ENCODE results near the gene DIP2C.

The DIP2C gene

DNA sequence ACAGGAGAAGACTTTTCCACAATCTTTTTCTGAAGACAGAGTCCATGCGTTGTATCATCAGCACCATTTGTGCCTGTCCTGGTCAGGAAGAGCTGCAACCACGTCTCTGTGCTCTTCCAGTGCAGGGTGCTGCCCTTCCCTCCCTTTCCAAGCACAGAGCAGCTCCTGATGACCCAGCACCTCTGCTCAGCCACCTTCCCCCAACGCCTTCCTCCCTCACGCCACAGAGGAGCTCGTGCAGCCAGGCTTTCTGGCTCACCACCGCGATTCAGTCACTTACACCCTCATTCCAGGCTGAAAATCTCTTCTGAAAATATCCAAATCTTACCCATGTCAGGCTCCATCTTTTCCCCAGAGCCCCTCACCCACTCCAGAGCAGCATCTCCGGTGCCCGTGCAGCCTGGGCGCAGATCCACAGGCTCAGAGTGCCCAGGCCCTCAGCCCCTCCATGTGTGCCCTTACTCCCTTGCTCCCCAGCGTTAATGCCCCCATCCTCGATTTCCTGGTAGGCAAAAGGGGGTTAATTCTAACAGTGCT, 181.5 kb downstream of the DIP2C start:
- no peak for DNase-seq

DNA sequence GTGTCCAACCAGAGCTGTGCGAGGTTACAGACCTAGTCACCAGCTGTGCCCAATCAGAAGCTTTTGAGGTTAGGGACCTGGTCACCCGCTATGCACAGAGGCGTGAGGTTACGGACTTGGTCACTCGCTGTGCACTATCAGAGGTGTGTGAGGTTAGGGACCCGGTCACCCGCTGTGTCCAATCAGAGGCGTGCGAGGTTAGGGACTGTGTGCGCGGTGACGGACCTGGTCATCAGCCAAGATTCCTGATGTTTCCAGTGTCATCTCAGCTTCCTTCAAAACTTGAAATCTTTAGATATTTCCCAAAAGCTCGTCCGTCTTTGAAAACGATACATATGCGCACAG, 182.1 kb downstream of the DIP2C start:
- no peak for DNase-seq

DNA sequence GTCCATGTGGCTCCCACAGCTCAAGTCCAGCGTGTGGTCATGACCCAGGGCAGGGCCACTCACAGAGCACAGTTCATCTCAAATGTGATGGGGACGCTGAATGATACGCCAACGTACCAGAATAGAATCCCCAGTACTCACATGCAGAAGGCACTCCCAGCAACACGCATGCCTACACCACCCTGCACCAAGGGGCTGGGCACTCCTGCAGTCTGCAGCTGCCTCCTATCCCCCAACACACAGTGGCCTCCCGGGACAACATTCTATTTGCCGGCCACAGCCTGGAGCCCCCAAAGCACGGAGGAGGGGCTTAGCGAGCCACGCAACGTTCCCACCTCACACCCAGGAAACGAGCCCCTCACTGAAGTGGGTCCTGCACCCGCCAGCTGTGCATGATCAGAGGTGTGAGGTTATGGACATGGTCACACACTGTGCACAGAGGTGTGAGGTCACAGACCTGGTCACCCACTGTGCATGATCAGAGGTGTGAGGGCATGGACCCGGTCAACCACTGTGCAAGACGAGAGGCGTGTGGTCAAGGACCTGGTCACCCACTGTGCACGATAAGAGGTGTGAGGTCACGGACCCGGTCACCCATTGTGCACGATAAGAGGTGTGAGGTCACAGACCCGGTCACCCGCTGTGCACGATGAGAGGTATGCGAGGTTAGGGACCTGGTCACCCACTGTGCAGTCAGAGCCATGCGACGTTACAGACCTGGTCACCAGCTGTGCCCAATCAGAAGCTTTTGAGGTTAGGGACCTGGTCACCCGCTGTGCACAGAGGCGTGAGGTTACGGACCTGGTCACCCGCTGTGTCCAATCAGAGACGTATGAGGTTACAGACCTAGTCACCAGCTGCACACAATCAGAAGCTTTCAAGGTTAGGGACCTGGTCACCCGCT, 182.8 kb downstream of the DIP2C start:
- DNase-seq, result no peak

DNA sequence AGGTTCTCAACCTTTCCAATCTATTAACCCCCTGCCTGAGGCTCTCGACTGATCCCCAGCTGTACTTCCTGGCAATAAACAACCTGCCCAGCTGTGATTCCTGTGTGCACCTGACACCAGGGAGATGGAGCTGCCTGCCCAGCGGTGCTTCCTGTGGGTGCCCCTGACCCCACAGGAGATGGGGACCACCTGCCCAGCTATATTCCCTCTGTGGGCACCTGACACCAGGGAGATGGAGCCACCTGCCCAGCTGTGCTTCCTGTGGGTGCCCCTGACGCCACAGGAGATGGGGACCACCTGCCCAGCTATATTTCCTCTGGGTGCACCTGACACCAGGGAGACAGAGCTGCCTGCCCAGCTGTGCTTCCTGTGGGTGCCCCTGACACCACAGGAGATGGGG, 184.0 kb downstream of the DIP2C start:
- DNase-seq, result no peak

DNA sequence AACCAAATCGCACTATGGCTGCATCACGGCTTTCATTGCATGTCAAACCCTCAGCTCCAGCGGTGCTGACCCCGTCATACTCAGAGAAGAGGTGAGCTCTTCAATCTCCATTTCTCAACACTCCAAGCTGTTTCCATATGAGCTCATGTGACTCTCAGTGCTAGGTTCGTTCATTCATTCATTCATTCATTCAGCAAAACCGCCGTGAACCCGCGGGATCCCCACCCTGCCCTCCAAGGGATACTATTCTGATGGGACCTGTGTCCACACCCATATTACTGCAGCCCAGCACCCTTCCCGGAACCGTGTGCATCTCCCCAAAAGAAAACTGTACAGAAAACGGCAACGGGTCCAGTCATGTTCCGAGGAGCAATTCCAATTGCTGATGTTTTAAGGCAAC, 184.7 kb downstream of the DIP2C start:
- no peak for DNase-seq

DNA sequence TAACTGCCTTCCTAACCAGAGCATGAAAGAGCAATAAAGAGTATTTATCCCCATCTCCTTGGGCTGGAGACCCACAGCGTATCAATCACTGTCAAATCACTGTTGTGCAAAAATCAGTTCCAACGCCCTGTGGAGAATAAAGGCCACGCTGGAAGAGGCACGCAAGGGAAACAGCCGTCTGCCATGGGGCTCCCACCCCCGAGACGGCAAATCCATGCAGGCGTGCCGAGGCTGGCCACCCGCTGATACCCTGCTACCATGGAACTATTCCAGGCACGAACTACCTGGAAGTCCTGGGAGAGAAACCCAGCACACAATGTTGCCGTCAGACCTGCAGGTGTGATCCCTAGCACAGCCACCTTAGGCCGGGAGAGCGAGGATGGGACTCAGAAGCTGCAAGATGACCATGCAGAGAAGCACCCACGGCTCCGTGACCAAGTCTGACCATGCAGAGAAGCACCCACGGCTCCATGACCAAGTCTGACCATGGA, 185.3 kb downstream of the DIP2C start:
- DNase-seq, result no peak

DNA sequence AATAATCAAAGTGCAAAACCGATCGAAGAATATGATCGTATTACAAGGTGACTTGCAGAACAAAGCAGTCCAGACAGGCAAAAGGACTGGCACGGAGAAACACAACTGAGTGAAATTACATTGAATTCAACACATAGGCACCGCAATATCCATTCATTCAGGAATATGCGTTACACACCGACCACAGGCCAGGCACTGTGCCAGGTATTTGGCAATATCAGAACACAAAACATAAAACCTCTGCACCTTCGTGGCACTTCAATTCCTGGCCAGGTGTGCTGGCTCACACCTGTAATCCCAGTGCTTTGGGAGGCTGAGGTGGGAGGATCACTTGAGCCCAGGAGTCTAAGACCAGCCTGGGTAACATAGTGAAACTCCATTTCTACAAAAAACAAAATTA, 187.9 kb downstream of the DIP2C start:
- DNase-seq, result no peak

DNA sequence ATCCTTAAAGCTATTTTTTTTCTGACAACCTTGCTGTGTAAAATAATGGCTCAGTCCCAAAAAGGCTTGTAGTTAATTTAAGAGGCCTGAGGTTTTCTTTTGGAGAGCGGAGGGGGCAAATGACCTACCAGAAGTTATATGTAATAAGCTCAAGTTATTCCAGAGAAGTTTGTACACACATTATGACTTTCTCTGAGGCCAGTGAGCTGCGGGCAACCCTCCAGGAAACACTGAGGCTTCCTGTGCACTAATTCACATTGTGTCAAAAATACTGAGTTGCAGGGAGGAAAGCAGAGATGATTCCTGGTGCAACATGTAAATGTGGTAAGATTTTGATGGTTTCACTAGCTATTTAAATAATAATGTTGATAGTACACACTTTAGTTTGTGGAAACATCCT, 188.6 kb downstream of the DIP2C start:
- no peak for DNase-seq

DNA sequence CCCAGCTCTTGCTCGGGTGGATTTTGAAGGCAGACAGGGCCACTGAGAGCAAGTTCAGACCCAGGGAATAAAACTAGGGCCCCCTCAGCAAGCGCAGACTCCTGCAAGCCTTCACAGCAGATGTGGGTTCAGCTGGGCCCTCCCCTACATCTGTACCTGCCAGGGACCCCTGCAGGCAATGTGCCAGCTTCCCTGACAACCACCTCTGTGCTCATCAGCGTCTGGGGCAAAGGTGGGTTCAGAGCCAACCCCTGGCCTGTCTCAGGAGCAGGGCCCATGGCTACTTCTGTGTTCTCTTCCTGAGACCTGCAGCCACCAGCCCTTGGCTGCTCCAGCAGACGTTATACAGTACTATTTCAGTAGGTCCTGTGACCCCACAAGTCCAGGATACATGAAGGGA, 189.5 kb downstream of the DIP2C start:
- no peak for DNase-seq

DNA sequence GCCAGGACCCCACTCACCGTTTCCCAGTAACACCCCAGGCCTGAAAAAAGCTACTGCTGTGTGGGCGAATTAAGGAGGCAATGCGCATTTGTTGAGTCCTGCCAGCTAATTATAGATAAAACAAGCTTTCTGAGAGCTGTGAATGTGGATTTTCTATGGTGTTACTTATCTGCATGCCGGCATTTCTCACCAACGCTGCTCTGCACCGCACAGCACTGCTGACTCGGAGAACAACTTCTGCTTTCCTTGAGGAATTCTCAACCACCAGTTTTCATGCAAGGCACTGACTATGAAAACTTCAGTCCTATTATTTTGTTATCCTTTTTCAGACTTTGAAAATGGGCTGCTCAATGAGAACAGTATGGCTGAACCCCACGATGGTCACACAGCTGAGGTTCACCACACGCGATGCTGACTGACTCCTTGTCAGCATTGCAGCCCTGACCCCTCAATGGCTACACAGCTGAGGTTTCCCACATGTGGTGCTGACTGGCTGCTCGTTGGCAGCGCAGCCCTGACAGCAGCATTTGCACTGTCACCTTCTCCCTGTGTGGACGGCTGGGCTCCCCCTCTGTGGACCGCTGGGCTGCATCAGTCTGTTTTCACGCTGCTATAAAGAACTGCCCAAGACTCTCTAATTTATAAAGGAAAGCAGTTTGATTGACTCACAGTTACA, 190.6 kb downstream of the DIP2C start:
- no peak for DNase-seq

DNA sequence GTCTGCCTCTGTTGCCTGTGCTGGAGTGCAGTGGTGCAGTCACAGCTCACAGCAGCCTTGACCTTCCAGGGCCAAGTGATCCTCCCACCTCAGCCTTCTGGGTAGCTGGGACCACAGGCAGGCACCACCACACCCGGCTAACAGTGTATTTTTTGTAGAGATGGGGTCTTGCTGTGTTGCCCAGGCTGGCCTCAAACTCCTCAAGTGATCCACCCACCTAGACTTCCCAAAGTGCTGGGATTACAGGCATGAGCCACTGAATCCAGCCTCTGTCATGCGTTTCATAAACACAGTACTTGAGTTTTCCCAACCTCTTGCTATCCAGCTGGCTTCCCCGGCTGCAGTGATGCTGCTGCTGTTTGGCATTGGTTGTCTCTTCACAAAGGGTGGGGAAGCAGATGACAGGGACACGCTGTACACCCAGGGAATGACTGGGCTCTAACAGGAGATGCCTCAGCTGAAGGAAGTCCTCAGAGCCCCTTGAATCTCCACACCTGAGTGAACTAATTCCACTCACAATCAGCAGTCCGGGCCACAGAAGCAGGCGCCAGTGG, 191.5 kb downstream of the DIP2C start:
- DNase-seq, result no peak

DNA sequence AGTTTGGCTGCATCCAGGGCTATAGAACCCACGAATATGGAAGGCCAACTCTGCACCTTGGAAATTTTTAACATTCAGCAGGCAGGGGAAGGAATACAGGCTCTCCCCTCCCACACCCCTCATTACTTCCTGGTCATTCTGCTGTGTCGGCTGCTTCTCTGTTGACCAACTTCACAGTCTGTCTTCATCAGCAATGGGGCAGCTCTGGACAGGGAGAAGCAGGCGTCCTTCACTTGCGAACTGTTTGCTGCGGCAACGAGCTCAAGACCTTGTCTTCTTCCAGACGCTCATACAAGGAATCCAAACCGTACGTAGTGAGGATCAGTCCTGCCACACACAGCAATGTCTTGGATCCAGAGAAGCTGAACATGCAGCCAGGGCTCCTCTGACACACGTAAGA, 192.2 kb downstream of the DIP2C start:
- DNase-seq, result no peak

DNA sequence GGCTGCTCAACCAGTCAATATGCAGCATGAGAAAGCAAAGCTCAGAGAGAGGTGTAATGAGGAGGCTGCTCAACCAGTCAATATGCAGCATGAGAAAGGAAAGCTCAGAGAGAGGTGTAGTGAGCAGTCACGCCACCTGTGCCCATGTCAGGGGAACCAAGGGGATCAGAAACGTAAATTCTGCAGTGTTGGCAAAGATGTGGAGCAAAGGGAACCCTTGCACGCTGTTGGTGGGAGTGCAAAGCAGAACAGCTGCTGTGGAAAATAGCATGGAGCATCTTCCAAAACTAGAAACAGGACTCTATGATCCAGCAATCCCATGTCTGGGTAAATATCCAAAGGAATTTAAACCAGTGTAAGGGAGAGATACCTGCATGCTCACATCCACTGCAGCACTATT, 194.9 kb downstream of the DIP2C start:
- no peak for DNase-seq

DNA sequence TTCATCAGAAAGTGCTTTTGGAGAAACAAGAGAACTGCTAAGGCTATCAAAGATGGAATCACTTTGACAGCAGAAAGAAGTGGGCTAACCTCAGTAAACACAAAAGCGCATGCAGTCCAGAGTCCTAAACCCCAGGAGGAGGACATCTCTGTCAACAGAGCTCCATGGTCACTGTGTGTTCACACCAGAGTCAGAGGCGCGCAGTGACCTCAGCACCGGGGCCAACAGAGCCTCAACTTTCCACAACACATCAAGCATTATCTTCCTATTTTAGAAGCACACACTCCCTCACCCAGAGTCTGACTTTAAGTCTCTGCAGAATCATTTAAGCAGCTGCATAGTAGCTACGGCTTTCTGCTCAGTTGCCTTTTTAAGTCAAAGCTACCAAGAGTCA, 195.3 kb downstream of the DIP2C start:
- DNase-seq, result no peak

DNA sequence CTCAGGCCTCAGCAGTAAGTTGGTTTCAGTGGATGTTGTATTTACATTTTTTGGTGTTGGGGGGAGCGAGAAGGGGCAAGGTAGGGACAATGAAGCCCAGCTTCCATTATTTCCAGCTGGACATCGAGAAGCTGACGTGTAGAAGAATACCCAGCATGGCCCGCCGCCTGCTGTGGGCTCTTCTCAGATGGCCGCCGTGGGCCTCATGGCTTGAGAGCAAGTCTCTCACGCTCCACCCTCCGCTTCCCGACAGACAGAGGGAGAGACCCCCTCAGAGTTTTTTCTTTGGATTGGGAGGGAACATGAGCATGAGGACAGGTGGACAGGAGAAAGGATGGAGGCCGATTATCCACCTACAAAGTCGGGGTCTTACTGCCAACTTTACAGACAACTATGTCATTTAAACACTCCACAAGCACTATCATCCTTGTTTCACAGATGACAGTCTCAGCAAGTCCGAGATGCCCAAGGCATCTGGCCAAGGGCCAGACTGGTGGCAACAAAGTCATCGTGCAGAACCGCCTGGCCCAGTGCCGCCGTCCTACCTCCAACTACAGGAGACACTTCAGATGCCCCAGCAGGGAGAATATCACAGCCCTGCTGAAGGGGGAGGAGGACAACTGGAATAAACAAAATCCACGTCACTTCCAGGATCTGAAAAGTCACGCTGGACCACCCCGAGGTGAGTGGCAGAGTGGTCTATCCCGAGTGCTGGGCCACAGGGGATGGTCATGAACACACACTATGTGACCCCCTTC, 195.9 kb downstream of the DIP2C start:
- no peak for DNase-seq

DNA sequence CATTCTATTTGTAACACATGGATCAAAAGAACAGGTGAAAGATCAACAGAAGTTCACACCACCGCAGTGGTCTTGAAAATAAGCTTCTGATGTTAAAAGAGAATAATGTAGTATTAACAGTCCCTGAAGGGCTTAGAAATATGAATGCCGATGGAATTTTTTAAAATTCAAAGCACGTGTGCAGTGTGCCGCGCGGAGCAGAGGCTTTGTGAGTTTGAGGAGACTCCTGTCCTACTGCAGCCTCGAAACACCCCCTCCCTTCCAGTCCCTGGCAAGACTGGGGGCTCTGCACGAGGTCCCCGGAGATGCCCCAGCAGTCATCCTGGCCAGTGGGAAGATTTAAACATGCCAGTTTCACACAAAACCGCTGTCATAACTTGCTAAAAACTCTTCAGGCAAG, 196.6 kb downstream of the DIP2C start:
- DNase-seq, result no peak

DNA sequence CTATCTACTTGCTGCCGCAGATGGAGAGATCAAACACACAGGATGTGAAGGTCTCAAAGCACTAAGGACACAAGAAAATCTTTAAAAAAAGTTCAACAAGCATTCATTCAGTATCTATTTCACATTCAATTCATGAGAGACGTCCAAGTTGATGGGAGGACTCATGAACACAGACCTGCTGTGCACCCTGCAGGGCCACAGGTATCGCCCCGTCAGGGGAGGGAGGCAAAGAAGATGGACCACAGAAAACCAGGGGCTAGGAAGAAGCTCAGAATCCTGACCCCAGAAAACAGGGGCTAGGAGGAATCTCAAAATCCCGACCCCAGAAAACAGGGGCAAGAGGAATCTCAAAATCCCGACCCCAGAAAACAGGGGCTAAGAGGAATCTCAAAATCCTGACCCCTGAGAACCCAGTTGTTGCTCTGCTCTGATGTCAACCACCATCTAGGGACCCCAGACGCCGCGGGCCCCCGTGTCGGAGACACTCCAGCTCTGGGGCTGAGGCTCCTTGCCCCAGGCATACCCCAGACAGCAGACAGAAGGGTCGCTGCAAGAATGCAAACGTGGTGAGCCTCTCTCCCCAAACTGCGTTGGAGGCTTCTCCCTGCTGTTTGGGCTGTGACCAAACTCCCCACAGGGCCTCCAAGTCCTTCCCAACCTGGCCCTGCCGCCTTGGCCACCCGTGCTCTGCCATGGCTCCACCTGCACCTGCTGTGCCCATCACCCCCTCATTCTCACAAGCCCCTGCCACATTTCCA, 197.6 kb downstream of the DIP2C start:
- no peak for DNase-seq

DNA sequence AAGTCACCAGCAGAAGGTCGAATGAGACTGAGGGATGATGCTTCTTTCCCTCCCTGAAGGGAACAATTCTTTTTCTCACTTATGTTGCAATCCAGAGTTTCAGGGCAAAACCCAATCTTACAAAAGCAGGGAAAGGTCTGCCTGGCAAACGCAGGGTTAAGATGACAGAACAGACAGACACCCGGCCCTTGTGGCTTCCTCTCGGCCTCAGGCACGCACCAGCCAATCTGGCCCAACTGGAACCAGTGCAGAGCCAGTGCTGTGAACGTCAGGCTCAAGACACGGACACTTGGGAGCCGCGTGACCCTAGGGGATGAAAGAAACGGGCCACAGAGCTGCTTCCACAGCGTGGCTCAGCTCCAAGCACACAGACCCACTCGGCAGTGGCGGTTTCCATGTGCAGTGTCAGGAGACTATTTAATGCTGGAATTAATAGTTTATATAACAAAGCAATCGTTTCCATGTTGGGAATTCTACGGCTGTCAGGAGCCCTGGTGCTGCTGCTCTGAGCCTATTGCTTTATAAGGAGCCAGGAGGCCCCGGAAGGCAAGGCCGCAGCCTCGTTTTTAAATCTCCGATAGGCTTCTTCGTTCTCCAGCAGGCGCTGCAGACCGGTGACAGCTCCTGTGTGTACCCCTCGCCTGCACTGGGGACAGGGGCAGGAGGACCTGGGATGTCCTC, 198.4 kb downstream of the DIP2C start:
- DNase-seq, result no peak

DNA sequence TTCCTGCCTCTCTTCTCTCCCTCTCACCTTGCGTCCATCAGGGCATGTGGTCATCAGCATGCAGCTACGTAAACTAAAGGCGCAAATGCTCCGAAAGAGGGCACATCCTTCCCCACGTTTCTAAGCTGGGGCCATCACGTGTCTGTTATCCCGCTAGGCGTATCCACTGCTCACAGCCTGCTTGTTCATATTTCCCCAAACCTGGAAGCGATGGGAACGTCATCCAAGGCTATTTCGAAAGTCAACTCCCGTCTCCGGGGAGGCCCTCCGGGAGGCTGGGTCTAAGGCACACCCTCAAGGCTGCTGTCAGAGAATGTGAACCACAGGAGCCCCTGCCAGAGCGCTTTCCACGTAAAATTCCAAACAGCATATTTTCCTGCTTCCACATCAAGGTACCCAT, 199.2 kb downstream of the DIP2C start:
- no peak for DNase-seq

DNA sequence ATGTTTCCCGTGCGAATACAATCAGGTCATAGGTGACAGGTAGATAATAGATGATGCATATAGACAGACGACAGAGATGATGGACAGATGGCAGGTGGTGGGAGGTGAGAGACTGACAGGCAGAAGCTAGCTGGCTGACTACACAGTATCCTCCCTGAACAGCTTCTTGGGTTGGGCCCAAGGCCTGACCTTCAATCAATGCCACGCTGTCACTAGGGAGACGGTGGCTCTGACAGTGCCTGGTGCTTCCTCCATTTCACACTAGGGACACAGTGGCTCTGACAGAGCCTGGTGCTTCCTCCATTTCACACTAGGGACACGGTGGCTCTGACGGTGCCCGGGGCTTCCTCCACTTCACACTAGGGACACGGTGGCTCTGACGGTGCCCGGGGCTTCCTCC, 200.1 kb downstream of the DIP2C start:
- DNase-seq, result no peak

DNA sequence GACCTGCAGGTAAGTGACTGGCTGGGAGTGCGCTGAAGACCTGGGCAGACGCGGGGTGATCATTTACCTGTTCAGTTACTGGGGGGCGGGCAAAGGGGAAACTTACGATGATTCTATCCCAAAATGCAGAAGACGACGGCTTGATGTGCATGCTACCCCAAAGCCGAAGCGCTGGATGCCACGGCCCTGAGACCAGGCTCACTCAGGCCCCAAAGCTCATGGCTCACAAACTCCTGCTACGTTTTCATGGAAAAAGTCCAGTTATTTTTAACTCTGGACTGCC, 200.6 kb downstream of the DIP2C start:
- no peak for DNase-seq
